HepG2 (cell line): ENCODE data around the gene H2AZ2. TPM values are rescaled to one million over a fixed set of nuclear protein-coding genes. Genes with fewer than 3 reads are reported as not detected.

Source experiments
- ARID2 ChIP-seq: sonication (generic); formaldehyde crosslinking; IDR thresholded peaks from 2 replicates; pipeline ENCODE4 v1.8.1; 2022; ENCODE audit warnings: mild to moderate bottlenecking, missing genetic modification reagents, borderline replicate concordance
- ARID3A ChIP-seq: IDR thresholded peaks from 2 replicates; pipeline ENCODE4 v1.6.1; 2012; ENCODE audit warnings: low read depth, low read length, improper control_type of control experiment
- E2F1 ChIP-seq: sonication (generic); formaldehyde crosslinking; IDR thresholded peaks from 2 replicates; pipeline ENCODE4 v1.5.0; 2020; ENCODE audit warnings: missing genetic modification reagents
- ZBTB4 ChIP-seq: sonication (generic); formaldehyde crosslinking; IDR thresholded peaks from 2 replicates; pipeline ENCODE4 v1.4.0; 2020; ENCODE audit warnings: missing genetic modification reagents, mild to moderate bottlenecking, borderline replicate concordance
- ZNF142 ChIP-seq: sonication (generic); formaldehyde crosslinking; IDR thresholded peaks from 2 replicates; pipeline ENCODE4 v1.4.0; 2020; ENCODE audit warnings: missing genetic modification reagents
- ZNF232 ChIP-seq: sonication (generic); formaldehyde crosslinking; IDR thresholded peaks from 2 replicates; pipeline ENCODE4 v1.4.0; 2020; ENCODE audit warnings: missing genetic modification reagents, borderline replicate concordance
- ZNF510 ChIP-seq: sonication (generic); formaldehyde crosslinking; IDR thresholded peaks from 2 replicates; pipeline ENCODE4 v1.4.0; 2020; ENCODE audit warnings: low read depth, mild to moderate bottlenecking, missing genetic modification reagents
- ZNF512B ChIP-seq: sonication (generic); formaldehyde crosslinking; IDR thresholded peaks from 2 replicates; pipeline ENCODE4 v1.5.1; 2020; ENCODE audit warnings: missing genetic modification reagents, mild to moderate bottlenecking, borderline replicate concordance
- ZNF619 ChIP-seq: sonication (generic); formaldehyde crosslinking; IDR thresholded peaks from 2 replicates; pipeline ENCODE4 v1.4.0; 2020; ENCODE audit warnings: mild to moderate bottlenecking, missing genetic modification reagents
- polyA plus RNA-seq, 8 experiments: library from polyadenylated mRNA; depleted of rRNA in 3 of 8; stranded (reverse) in 7 of 8; unstranded in 1 of 8; fragments of >200 nt; fragmentation: Illumina TruSeq in 4 of 8; extraction: Trizol in 4 of 8; gene quantifications; 2 replicates each; pipeline versions ENCODE4 v1.2.1 to v1.2.3, GENCODE V29; 2011 to 2016; ENCODE audit warnings: low read depth in 4 of 8, missing spikeins in 1 of 8, mixed read lengths in 1 of 8; ENCODE audit not compliant: insufficient read depth in 1 of 8
- total RNA-seq, 5 experiments: library from RNA; depleted of rRNA; stranded (reverse); fragments of >200 nt; fragmentation: Illumina TruSeq; extraction: Trizol; gene quantifications; 2 replicates each; pipeline ENCODE4 v1.2.3, GENCODE V29; 2016; ENCODE audit warnings: low read depth in 1 of 5

The H2AZ2 gene
- total and polyA plus RNA-seq, 2 of the 13 experiments (the other 11 are each of a cell fraction or from before 2014, with no cell fraction given) = 121 to 223 TPM

GRCh38 chr7:44847920-44848634 lies at the start of gene H2AZ2 (continued):
- TF ChIP-seq ZNF232 (peak; percentile 81; the same call in 1 of the 2 replicates), E2F1 (CRISPR knock-in tag) (peak; percentile 100), ZBTB4 (0 out of 2 replicates have a peak, but pooled peaks have one; percentile 52), ARID3A (no peak), ZNF619 (CRISPR knock-in tag) (no peak), ZNF512B (CRISPR knock-in tag) (no peak), ZNF142 (CRISPR knock-in tag) (peak; percentile 50; the same call in 1 of the 2 replicates), ARID2 (CRISPR knock-in tag) (no peak), ZNF510 (CRISPR knock-in tag) (peak; percentile 58; the same call in 1 of the 2 replicates)
